ENCODE results near the gene PRKCE. TPM values are rescaled to one million over a fixed set of nuclear protein-coding genes. Genes with fewer than 3 reads are reported as not detected.

PRKCE gene
- total RNA-seq, 2 experiments from 2014 or later = 7.0 to 7.3 TPM

DNA sequence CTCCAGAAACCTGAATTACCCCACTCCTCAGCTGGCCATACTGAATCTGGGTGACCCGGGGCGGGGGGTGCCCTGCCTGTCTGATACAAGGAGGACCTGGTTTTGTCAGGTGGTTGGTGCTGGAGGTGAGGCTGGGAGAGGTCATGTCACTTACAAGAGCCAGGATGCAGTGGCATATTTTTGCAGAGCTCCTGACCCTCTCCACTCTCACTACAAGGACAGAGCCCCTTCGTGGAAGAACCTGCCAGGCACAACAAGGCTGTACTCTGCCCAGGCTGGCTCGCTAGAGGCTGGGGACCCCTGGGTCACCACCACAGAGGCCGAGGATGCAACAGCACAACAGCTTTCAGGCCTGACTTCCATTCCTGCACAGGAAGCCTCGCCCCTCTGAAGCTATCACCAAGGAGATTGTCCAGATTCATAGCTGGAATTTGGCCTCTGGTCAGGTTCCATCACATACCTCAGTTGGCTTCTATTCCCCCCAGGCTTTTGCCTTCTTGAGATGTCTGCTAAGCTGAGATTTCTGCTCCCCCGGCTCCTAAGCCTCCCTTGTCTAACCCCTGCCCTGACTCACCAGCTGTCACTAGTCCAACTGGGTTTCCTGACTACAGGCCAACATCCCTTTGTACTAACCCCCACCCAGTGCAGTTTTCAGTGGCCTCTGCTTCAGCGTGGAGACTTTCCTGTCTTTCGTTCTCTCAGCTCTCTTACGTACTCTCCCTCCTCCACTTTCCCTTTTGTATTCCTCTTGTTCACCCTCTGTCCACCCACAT, 513.2 kb downstream of the PRKCE start:
- POLR2A ChIA-PET = no interaction called here
- CTCF ChIA-PET = no interaction called here

DNA sequence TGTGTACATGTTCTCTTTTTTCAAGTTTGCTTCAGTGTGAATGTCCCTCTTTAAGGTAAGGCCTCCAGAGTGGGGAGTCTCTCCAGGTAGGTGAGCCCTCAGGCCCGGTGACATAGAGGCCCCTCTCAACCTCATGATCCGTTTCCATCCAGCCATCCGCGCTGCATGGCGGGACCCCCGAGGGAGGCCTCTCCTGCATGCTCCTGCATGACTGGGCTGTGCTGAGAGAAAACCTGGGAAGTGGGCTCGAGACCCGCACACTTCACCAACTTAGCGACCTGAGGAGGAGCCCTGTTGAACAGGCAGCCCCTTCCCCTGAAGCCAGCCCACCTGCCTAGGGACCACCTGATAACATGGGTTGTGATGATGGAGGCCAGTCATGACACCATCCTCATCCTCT, 514.4 kb downstream of the PRKCE start:
- ChIA-PET POLR2A (no interaction called here), CTCF (no interaction called here)

DNA sequence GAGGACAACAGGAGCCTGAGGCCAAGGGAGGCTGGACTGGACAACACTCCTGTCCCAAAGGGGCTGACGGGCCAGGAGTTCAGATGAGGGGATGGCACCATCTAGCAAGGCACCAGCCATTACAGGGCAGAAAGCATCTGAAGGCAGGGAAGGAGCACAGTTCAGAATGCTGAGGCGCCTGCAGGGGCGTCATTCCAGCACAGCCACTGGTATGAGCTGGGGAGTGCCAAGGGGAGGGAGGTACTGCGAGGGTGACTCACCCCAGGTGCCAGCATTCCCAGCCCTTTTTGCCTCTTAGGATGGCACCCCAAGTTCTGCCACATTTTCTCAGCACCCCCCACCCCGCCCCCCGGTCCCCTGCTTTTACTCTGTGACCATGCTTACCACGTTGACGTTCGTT, 515.9 kb downstream of the PRKCE start:
- CTCF ChIA-PET = no interaction called here
- POLR2A ChIA-PET = no interaction called here

DNA sequence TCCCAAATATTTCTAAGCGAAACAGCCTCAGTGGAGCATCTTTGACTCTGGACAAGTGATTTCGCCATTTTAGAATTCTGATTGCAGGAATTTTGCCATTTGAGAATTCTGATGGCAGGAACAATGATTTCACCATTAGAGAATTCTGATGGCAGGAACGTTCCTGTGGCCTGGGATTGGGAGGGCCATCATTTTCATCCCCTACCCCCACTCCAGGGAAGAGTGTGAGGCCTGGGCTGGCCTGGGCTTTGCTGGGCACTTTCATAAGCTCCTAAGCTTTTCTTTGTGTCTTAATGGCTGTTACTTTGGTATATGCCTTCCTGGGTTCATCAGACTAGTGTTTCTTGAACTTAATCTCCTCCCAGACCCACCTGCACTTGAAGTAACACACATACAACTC, 516.4 kb downstream of the PRKCE start:
- ChIA-PET POLR2A (no interaction called here), CTCF (no interaction called here)

DNA sequence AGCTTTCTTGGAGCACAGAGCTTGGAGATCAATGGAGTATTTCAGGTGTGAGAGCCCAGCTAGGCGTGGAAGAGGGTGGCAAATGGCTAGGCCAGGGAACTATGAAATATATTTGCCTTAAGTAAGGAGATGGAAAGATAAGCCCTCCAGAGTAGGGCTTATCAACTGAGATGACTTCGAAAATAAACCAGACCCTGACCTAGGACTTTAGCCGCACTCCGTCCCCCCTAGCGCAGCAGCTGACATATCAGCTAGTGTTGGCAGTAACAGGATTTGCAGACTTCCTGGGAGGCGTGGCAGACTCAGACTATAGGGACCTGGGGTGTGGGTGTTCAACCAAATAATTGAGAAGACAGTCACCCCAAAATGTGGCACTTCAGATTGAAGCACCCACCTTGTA, 518.0 kb downstream of the PRKCE start:
- POLR2A ChIA-PET = no interaction called here
- CTCF ChIA-PET = no interaction called here

DNA sequence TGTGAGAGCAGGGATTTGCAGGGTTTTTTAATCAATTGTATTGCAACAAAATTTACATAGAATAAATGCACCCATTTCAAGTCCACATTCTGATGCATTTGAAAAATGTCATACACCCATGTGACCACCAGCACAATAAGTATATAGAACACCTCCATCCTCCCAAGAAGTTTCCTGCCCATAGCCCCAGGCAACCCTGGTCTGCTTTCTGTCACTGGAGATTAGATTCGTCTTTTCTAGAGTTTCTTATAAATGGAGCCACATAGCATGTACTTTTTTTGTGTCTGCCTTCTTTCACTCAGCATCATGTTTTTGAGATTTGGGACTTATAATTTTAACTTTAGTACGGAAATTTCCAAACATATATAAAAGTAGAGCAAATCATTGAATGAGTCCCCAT, 518.6 kb downstream of the PRKCE start:
- CTCF ChIA-PET = no interaction called here
- POLR2A ChIA-PET = no interaction called here

DNA sequence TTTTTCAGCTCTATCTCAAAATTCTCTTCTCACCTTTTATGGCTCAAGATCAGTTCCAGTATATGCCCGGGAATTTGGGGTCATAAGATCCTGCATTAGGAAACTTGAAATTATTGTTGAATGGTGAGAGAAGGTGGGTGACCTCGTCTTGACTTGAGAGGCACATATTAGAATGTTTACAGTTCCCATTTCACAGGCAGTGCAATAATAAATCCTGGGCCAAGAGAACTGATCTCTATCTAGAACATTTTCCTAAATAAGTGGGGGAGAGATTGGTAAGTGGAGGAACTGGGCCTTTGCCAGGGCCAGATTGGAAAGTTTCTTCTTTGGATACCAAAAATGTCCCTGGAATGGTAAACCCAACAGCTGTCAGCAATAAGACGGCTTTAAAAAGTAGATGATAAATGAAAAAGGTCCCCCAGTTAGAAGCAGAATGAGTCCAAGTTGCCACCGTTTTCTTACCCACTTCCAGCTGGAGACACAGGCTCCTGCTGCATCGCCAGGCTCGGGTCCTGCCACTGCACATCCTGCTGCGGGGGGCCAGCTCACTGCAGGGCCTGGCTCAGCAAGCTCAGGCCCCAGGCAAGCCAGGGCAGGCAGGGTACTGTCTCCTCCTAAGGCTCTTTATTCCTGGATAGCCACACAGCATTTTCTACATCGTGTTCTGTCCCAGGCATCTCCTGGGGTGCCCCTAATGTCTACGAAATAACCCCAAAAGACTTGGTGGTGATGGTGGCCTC, 519.3 kb downstream of the PRKCE start:
- ChIA-PET CTCF (no interaction called here), POLR2A (interaction anchor here (0.5 kb wide), 1 partner anchor 607 kb away, joined by 4 read pairs; no protein-coding TSS in a partner anchor)

DNA sequence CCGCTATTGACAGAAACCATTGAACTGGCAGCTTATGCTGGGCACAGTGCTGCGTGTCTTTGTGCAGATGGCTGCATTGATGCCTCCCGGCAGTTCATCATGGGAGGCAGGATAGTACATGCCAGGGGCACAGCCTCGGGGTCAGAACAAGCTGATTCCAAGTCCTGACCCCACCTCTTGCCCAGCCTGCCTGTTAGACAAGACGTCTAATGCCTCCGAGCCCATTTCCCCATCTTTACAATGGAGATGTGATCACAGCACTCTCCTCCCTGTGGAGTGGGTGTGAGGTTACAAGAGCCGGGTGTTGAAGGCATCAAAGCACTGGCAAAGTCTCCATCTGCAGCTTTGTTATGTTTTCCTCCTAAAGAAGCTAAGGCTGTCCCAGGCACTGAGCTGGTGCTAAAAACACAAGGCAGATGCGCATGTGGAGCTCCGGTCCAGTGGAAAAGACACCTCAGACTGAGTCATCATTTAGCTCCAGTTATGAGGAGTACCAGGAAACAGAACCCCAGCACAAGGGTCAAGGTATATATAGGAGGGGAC, 520.0 kb downstream of the PRKCE start:
- ChIA-PET POLR2A (interaction anchor here (0.5 kb wide), 1 partner anchor 606 kb away, joined by 4 read pairs; no protein-coding TSS in a partner anchor), CTCF (no interaction called here)

DNA sequence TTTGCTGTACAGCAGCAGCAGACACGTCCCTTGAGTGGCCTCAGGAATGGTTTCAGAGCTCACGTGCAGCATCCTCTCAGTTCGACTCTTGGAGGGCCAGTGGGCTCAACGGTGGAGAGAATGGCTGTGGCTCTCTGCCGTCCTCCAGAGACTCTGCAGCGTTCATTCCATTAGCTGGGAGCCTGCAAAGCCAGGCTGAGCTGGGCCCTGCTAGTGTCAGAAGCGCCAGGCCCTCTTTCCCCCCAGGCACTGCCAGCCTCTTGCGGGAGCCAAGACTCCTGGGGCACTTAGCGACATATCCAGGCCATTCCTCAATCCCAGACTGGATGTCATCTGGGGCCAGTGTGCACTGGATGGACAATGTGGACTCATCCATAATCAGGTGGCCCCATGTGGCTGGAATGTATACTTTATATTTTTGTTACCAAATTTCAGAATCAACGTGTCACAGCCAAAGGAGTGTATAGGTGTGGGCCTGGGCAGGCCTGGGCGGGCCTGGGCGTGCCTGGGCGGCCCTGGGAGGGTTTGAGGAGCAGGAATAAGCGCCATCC, 520.6 kb downstream of the PRKCE start:
- ChIA-PET CTCF (no interaction called here), POLR2A (no interaction called here)

DNA sequence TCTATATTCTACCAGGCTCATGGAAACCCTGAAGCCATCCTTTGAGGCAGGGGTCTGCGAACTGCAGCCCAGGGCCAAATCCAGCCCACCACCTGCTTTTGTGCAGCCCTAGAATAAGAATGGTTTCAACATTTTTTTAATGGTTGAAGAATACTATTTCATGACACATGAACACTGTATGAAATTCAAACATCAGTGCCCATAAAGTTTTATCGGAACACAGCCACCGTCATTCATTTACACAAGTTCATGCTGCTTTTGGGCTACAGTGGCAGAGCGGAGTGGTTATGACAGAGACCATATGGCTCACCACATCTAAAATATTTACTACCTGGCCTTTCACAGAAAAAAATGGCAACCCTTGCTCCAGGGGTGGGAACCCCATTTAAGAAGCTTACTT, 521.6 kb downstream of the PRKCE start:
- CTCF ChIA-PET = no interaction called here
- POLR2A ChIA-PET = no interaction called here

DNA sequence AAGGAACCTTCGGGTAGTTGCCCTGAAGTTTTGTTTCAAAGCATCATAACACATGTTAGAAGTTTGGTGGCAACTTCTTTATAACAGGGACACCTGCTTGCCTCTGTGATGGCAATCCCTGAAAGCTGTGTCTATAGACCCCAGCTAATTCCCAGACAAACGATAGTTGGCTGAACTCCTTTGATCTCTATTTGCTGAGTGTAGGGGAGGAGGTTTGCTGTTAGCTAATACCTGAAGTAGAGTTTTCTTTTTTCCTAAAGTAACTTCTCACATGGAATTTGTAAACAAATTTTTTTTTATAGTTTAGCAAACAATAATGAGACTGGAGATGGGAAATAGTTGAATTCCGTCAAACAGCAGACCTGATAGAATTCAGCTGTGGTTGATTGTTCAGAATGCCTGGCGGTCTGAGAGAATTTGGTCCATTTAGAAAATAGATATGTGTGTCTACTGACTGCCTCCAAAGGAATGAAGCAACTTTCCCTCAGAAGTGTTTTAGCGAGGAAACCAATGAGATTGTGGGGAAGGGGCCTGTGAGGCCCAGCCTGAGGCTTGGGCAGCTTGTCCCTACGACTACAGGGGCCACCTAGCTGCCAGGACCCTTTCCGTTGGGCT, 522.3 kb downstream of the PRKCE start:
- ChIA-PET POLR2A (no interaction called here), CTCF (no interaction called here)

DNA sequence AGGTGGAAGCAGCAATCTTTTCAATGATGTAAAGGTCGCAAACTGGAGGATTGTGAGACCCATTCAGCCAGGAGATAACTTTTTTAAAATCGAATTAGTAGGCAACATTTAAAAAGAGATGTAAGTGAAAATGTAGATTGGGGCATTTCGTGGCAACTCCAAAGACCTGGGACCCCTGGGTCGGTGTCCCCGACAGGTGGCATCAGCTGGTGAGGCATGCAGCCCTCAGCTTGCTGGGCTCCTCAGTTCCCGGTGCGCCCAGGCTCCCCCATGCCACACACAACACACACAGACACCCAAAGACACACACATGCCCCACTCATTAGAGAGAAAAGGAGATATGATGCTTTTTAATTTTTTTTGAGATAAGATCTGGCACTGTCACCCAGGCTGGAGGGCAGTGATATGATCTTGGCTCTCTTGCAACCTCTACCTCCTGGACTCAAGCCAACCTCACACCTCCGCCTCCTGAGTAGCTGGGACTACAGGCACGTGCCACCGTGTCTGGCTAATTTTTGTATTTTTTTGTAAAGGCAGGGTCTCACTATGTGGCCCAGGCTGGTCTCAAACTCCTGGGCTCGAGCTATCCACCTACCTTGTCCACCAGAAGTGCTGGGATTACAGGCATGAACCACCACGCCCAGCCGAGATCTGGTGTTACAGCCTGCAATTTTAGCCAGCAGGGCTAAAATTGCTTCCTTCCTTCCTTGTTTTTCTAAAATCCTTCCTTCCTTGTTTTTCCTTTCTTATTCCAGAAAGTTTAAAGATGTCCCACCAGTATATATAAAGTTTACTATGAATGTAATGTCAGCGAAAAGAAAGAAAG, 523.1 kb downstream of the PRKCE start:
- CTCF ChIA-PET = no interaction called here

DNA sequence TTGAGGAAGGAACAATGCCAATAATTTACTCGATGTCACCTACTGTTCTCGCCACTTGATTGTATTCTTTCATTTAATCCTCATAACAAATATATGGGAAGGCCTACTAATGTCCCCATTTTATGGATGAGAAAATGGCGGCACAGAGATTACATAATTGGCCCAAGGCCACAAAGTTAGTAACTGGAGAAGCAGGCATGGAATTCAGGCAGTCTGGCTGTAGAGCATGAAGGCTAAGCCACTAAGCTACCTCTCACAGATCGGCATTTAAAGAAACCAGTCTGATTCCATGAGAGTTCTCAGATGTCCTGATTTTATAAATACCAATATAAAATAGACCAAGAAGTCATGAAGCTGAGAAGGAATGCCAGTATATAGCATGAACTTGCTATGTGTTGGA, 523.9 kb downstream of the PRKCE start:
- CTCF ChIA-PET = no interaction called here
- POLR2A ChIA-PET = no interaction called here

More for the DNA sequence above, 523.1 kb downstream of the PRKCE start:
- POLR2A ChIA-PET = no interaction called here

DNA sequence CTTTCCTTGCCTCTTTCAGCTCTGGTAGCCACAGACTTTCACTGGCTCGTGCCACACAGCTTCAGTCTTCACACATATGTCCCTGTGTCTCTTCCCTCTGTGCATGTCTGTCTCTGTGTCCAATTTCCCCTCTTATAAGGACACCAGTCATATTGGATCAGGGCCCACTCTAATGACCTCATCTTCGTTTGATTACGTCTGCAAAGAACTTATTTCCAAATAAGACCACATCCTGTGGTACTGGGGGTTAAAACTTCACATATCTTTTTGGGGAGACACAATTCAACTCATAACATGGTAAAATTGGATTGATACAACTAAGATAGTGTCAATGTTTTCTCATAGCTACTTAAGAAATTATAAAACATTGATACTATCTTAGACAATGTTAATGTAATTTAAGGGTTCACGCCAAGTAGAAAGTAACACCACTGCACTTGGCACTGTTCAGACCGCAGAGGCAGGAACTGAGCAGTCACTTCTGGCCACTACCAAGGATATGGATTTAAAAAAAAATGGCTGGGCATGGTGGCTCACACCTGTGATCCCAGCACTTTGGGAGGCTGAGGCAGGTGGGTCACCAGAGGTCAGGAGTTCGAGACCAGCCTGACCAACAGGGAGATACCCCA, 526.1 kb downstream of the PRKCE start:
- POLR2A ChIA-PET = interaction anchor here (0.7 kb wide), 1 partner anchor 12 kb away, joined by 3 read pairs; no protein-coding TSS in a partner anchor
- CTCF ChIA-PET = no interaction called here

DNA sequence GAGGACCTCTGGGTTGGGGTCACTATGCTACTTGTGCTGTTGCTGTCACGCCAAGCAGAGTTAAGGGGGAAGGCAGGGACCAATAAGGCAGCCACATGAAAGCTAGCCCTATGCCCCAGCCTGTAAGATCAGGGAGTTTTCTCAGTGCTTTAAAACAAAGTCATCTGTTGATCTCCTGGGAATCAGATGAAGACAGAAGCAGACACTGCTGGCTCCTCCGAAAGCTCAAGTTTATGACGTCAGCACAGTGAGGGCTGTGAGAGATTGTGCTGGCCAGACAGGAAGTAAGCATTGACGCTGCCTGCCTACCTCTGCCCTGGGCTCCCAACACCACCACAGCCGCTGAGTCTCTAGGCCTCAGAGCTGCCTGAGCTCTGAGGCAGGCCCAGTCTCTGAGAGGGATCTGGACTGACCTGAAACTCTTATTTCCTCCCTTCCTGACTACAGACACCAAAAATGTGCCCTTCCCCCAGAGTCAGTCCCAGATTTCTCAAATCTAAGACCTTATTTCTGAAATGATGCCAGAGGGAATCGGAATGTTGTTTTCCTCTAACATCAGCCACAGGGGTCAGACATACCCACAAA, 527.7 kb downstream of the PRKCE start:
- CTCF ChIA-PET = interaction anchor here (0.7 kb wide), 1 partner anchor 9 kb away, joined by 3 read pairs; no protein-coding TSS in a partner anchor
- POLR2A ChIA-PET = interaction anchor here (0.5 kb wide), 1 partner anchor 116 kb away, joined by 3 read pairs; no protein-coding TSS in a partner anchor

DNA sequence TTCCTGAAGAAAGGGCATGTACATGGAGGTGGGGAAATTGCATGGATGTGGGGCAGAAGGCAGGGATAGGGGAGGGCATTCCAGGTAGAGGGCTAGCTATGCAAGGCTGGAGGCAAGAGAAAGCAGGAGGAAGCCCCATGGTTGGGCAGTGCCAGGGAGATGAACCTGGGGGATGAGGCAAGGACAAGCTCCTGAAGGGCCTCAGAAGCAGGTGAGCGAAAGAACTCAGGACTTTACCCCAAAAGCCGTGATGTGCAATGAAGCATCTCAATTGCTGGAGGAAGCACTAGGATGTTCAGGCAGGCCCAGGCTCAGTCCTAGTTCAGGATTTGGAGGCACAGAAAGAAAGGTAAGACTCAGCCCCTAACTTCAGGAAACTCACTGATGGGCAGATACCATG, 528.7 kb downstream of the PRKCE start:
- ChIA-PET POLR2A (no interaction called here), CTCF (interaction anchor here (1.0 kb wide), 1 partner anchor 99 kb away, joined by 3 read pairs; no protein-coding TSS in a partner anchor)

DNA sequence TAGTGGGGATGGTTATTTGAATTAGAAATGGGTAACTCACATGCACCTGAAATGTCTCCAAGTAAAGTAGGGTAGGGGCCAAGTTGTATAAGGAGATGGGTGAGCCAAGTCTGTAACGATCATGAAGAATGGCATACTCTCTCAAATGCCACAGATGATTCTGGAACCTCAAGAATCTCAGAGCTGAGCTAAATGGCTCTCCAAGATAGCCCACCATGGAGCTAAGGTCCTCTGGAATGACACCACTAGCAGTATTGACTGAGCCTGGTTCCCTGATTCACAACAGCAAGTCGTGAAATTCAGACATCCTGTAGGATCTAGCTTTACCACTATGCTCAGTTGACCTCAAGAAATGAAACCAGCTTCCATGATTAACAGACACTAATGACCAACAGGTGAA, 529.8 kb downstream of the PRKCE start:
- ChIA-PET CTCF (no interaction called here), POLR2A (no interaction called here)

DNA sequence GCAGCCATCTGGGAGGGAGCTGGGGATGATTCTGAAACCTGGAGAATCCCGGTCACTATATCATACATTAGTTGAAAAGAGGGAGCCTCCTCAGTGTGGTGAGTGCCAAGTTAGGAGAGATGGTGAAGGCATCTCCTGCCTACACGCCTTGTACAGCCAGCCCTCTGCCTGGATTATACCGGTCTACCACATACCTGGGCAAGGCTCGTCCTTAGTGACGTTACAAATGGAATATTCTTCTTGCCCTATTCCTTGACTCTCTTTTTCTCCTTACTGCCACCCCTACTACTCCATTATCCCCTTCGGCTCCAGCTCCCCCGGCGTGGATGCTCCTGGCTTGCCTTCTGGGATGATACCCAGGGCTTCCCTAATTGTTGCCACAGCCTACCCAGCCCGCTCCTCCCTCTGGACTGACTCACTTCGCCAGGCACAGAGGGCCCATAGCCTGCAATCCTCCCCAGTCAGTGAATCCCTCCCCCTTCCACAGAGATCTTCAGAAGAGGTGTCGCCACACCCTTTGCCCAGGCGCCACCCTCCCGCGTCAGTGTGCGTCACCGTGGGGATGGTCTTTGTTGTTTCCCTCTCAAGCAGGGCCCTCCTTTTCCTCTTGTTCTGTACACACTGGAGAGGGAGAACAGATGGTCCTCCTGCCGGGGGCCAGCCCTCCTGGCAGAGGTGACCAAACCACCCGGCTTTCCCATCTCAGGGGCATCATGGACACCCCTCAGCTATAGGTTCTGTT, 530.5 kb downstream of the PRKCE start:
- POLR2A ChIA-PET = no interaction called here
- CTCF ChIA-PET = no interaction called here
